Forelimb muscle (tissue), 1 donor: Measurements from ENCODE around the gene NSF. TPM values are rescaled to one million over a fixed set of nuclear protein-coding genes. Genes with fewer than 3 reads are reported as not detected.

ENCODE experiments used
- DNase-seq: peaks from one replicate; pipeline ENCODE4 v3.0.0-alpha.2; 2013; ENCODE audit warnings: low read depth
- polyA plus RNA-seq: library from polyadenylated mRNA; unstranded; fragments of 120-200 nt; gene quantifications from one replicate; pipeline ENCODE4 v1.2.1, GENCODE V29; 2013; ENCODE audit not compliant: insufficient read length

The NSF gene
- polyA plus RNA-seq, 1 donor, result 16.9 TPM

GRCh38 chr17:46796956-46797530, 206.6 kb downstream of the NSF start:
- DNase-seq, result no peak

GRCh38 chr17:46800573-46800972, 210.1 kb downstream of the NSF start:
- no peak for DNase-seq

DNA sequence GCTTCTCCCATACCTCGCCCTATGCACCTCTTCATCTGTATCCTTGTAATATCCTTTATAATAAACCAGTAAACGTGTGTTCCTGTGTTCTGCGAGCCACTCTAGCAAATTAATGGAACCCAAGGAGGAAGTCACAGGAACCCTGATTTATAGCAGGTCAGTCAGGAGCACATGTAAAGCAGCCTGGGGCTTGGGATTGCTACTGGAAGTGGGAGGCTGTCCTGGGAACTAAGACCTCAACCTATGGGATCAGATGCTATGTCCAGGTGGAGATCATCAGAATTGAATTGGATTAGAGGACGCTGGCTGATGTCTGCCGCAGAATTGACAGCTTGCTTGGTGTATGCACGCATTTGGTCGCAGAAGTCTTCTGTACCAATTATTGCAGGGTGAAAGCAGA, 212.3 kb downstream of the NSF start:
- DNase-seq, result no peak

- DNase-seq, result no peak
These were observed 213.1 kb downstream of the NSF start for GRCh38 chr17:46803544-46803943.

GRCh38 chr17:46805771-46806170, 215.3 kb downstream of the NSF start:
- DNase-seq, result no peak

Other genes with a start within 250 kb of the NSF start
- gene ARL17B, start 228.9 kb upstream of the NSF start, polyA plus RNA-seq, result 9.6 TPM
- gene LRRC37A2, start 78.2 kb upstream of the NSF start, polyA plus RNA-seq, result 19.7 TPM
- gene ARL17A, start 11.0 kb upstream of the NSF start, polyA plus RNA-seq, result 15.6 TPM
- gene WNT3, start 228.0 kb downstream of the NSF start, polyA plus RNA-seq, result 2.4 TPM